MM.1S (cell line): ENCODE measurements around the gene POU4F2.

ENCODE experiments used
- DNase-seq: peaks from one replicate; pipeline ENCODE4 v3.0.0-alpha.2; 2015
- H2AFZ ChIP-seq: fragments of 300-600 bp; sonication (generic); 2 replicates; pipeline ENCODE4 v1.6.0; 2016; ENCODE audit warnings: antibody characterized with exemption, low read length
- H3F3A ChIP-seq: fragments of 300-600 bp; sonication (generic); 2 replicates; pipeline ENCODE4 v1.6.1; 2016; ENCODE audit warnings: mild to moderate bottlenecking, antibody characterized with exemption, low read length, moderate library complexity, mixed read lengths; ENCODE audit not compliant: insufficient read depth
- H3K27ac ChIP-seq: fragments of 300-600 bp; sonication (generic); 2 replicates; pipeline ENCODE4 v1.5.1; 2016; ENCODE audit warnings: mild to moderate bottlenecking, low read length
- H3K27me3 ChIP-seq: fragments of 300-600 bp; sonication (generic); replicated peaks from 2 replicates; pipeline ENCODE4 v1.6.0; 2016; ENCODE audit warnings: low read length; ENCODE audit not compliant: insufficient read depth
- H3K36me3 ChIP-seq: fragments of 300-600 bp; sonication (generic); replicated peaks from 2 replicates; pipeline ENCODE4 v1.6.1; 2016; ENCODE audit warnings: mild to moderate bottlenecking, low read length, mixed read lengths; ENCODE audit not compliant: insufficient read depth
- H3K4me1 ChIP-seq: fragments of 300-600 bp; sonication (generic); 2 replicates; pipeline ENCODE4 v1.6.1; 2016; ENCODE audit warnings: low read length, mixed read lengths
- H3K4me2 ChIP-seq: fragments of 300-600 bp; sonication (generic); 2 replicates; pipeline ENCODE4 v1.6.0; 2016; ENCODE audit warnings: low read depth, low read length
- H3K4me3 ChIP-seq: fragments of 300-600 bp; sonication (generic); 2 replicates; pipeline ENCODE4 v1.5.1; 2016; ENCODE audit warnings: low read length, mixed read lengths
- H3K79me2 ChIP-seq: fragments of 300-600 bp; sonication (generic); 2 replicates; pipeline ENCODE4 v1.6.1; 2016; ENCODE audit warnings: mixed run types, low read length, mixed read lengths
- H3K9ac ChIP-seq: fragments of 300-600 bp; sonication (generic); 2 replicates; pipeline ENCODE4 v1.6.1; 2016; ENCODE audit warnings: low read length, mixed read lengths
- H3K9me2 ChIP-seq: fragments of 300-600 bp; sonication (generic); replicated peaks from 2 replicates; pipeline ENCODE4 v1.6.1; 2016; ENCODE audit warnings: mild to moderate bottlenecking, low read length, mixed read lengths; ENCODE audit not compliant: insufficient read depth
- H3K9me3 ChIP-seq: fragments of 300-600 bp; sonication (generic); replicated peaks from 2 replicates; pipeline ENCODE4 v1.6.1; 2016; ENCODE audit warnings: mild to moderate bottlenecking, low read length, mixed read lengths; ENCODE audit not compliant: insufficient read depth
- H4K20me1 ChIP-seq: fragments of 300-600 bp; sonication (generic); 2 replicates; pipeline ENCODE4 v1.6.1; 2016; ENCODE audit warnings: mild to moderate bottlenecking, low read length, moderate library complexity, mixed read lengths; ENCODE audit not compliant: insufficient read depth
- EZH2 ChIP-seq: fragments of 300-600 bp; sonication (generic); optimal IDR thresholded peaks from 2 replicates; pipeline ENCODE3; 2017; ENCODE audit warnings: low read depth, mild to moderate bottlenecking, antibody characterized with exemption, low read length, mixed read lengths
- EZH2phosphoT487 ChIP-seq: fragments of 300-600 bp; sonication (generic); IDR thresholded peaks from 2 replicates; pipeline ENCODE4 v1.6.1; 2018; ENCODE audit warnings: antibody characterized with exemption, low read length
- TF ChIP-seq, protein P1 (sequence below): fragments of 300-600 bp; sonication (generic); IDR thresholded peaks from 2 replicates; pipeline ENCODE4 v1.5.1; 2016; ENCODE audit warnings: antibody characterized with exemption, low read length, mixed read lengths

Gene POU4F2

DNA sequence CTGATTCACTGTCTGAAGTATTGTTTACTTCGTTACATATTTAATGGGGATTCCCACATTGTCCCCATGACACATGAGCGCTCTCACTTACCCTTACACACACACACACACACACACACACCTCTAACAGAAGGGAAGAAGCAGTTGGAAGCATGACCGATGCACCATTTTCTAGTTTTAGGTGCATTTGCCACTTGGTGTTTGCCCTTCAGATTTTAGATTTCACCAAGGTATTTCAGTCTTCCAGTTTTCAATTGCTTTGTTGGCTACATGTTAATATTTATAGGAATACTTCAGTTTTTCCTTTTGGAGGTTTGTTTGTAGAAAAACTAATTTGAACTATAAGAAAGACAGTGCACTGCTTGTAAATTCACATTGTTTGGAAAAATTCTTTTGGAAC is 3.1 kb downstream of the POU4F2 start:
- Histone ChIP-seq H3K27ac (no peak overlapping the region), H3K4me1 (no peaks in the 10 kb centered on the region), H3K4me2 (no peak overlapping the region), H3K27me3 (no peaks in the 10 kb centered on the region), H3K79me2 (no peaks in the 10 kb centered on the region), H3F3A (no peaks in the 10 kb centered on the region), H3K36me3 (no peaks in the 10 kb centered on the region), H3K9me3 (no peaks in the 10 kb centered on the region; the same call in 1 of the 2 replicates), H3K9me2 (no peaks in the 10 kb centered on the region), H3K4me3 (no peak overlapping the region), H3K9ac (no peak overlapping the region), H2AFZ (no peak overlapping the region), H4K20me1 (no peaks in the 10 kb centered on the region)
- no peak for DNase-seq
- TF ChIP-seq EZH2phosphoT487 (no peak), EZH2 (no peak)
- TF ChIP-seq, protein P1, sequence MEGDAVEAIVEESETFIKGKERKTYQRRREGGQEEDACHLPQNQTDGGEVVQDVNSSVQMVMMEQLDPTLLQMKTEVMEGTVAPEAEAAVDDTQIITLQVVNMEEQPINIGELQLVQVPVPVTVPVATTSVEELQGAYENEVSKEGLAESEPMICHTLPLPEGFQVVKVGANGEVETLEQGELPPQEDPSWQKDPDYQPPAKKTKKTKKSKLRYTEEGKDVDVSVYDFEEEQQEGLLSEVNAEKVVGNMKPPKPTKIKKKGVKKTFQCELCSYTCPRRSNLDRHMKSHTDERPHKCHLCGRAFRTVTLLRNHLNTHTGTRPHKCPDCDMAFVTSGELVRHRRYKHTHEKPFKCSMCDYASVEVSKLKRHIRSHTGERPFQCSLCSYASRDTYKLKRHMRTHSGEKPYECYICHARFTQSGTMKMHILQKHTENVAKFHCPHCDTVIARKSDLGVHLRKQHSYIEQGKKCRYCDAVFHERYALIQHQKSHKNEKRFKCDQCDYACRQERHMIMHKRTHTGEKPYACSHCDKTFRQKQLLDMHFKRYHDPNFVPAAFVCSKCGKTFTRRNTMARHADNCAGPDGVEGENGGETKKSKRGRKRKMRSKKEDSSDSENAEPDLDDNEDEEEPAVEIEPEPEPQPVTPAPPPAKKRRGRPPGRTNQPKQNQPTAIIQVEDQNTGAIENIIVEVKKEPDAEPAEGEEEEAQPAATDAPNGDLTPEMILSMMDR, result no peak

DNA sequence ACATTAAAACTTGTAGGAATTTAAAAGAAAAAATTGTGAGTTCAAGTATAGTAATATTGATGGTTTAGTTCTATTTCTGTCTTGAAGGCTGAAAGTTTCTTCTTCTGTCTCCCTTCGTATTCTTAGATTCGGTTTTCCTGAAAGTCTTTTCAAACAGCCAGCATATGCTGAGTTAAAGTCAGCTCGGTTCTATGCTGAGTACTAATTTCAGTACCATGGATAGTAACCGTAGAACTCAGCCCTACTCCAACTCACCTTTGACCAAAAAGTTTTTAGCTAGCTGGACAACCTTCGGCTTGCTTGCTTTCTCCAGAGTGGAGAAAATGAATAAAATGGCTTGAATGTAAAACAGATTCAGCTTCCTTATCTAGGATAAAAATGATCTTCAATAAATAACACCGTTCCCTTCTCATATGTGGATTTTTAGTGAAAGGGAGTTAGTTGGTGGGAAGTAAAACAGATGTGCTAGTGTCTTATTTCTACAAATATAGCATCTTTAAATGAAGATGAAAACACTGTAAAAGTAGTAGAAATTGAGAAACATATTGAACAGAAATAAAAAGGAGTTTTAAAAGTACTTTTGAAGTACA is 5.2 kb downstream of the POU4F2 start:
- peak; percentile 40 for DNase-seq
- H3K27me3 ChIP-seq, result no peaks in the 10 kb centered on the region
- H3K27ac ChIP-seq, result no peak overlapping the region

DNA sequence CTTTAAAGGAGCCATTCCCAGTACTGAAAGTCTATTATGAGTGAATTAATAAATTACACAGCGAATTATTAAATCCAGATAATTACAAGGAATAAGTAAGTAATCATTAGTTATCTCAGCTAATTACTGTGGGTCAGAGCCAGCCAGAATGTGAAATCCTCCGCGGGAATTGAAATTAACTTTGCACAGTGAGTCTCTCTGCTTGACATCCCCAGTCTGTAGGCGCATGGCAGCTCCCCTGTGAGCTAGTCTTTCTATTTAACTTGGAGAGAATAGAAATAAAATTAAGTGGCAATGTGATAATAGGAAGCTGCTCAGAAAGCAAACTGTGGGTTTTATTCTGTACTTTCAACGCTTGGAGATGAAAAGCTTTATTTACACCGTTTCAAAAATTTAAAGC is 7.2 kb downstream of the POU4F2 start:
- H3K4me1 ChIP-seq, result no peaks in the 10 kb centered on the region
- no peak overlapping the region for H3K4me3 ChIP-seq
- no peak overlapping the region for H3K27ac ChIP-seq
- H3K27me3 ChIP-seq, result no peaks in the 10 kb centered on the region
- H3K9ac ChIP-seq, result no peak overlapping the region
- no peak overlapping the region for H3K4me2 ChIP-seq
- no peaks in the 10 kb centered on the region for H4K20me1 ChIP-seq
- no peaks in the 10 kb centered on the region; the same call in 1 of the 2 replicates for H3K9me3 ChIP-seq
- H3K36me3 ChIP-seq, result no peaks in the 10 kb centered on the region
- H3K9me2 ChIP-seq, result no peaks in the 10 kb centered on the region
- no peak for DNase-seq
- no peak overlapping the region for H2AFZ ChIP-seq
- H3F3A ChIP-seq, result no peaks in the 10 kb centered on the region
- no peaks in the 10 kb centered on the region for H3K79me2 ChIP-seq
- no peak for TF ChIP-seq EZH2phosphoT487
- TF ChIP-seq, protein P1, result no peak
- no peak for TF ChIP-seq EZH2

More for the DNA sequence above, 5.2 kb downstream of the POU4F2 start:
- Histone ChIP-seq H3K4me1 (no peaks in the 10 kb centered on the region), H3K9me3 (no peaks in the 10 kb centered on the region; the same call in 1 of the 2 replicates), H3K4me3 (no peak overlapping the region), H3K9me2 (no peaks in the 10 kb centered on the region), H3K79me2 (no peaks in the 10 kb centered on the region), H3F3A (no peaks in the 10 kb centered on the region), H4K20me1 (no peaks in the 10 kb centered on the region), H3K9ac (no peak overlapping the region), H3K4me2 (no peak overlapping the region), H2AFZ (no peak overlapping the region), H3K36me3 (no peaks in the 10 kb centered on the region)
- TF ChIP-seq, protein P1, result no peak
